Posterior vena cava (tissue), 2 donors: ENCODE measurements around the gene MFSD2B. TPM values are rescaled to one million over a fixed set of nuclear protein-coding genes. Genes with fewer than 3 reads are reported as not detected.
"Not testable (repeated sequence)": the region's sequence is repeated elsewhere in the genome, so short reads cannot be mapped to it uniquely, and the experiment has no call there.

ENCODE experiments used
- DNase-seq: peaks from one replicate; pipeline ENCODE4 v3.0.0-alpha.2; 2020; ENCODE audit warnings: low spot score
- intact Hi-C, 2 donors: fragments of 100-400 bp; cut with DNase I; formaldehyde crosslinking; loops; one replicate each; pipeline versions ENCODE4 v1.14.1 to v1.14.2; 2022 to 2023
- long read RNA-seq, 2 donors: library from polyadenylated mRNA; unstranded; transcript quantifications; one replicate each; pipeline ENCODE4 v2.0.0, GENCODE V29; 2020 to 2021
- total RNA-seq, 2 donors: library from RNA; stranded (reverse); fragmentation: NEBNext Ultra II Directional; extraction: Animal tissue kit (Norgen Biotek cat#: 25700); gene quantifications; one replicate each; pipeline ENCODE4 v1.2.1, GENCODE V29; 2021
- donor health status: DM: yes; HTN: yes; CAD: no.
- donor health status: DM: yes; HTN: yes; CAD: no.

MFSD2B gene, protein sequence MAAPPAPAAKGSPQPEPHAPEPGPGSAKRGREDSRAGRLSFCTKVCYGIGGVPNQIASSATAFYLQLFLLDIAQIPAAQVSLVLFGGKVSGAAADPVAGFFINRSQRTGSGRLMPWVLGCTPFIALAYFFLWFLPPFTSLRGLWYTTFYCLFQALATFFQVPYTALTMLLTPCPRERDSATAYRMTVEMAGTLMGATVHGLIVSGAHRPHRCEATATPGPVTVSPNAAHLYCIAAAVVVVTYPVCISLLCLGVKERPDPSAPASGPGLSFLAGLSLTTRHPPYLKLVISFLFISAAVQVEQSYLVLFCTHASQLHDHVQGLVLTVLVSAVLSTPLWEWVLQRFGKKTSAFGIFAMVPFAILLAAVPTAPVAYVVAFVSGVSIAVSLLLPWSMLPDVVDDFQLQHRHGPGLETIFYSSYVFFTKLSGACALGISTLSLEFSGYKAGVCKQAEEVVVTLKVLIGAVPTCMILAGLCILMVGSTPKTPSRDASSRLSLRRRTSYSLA
- total RNA-seq = not detected
- long read RNA-seq, donor 1 = 0 reads
- long read RNA-seq, donor 2, partial matches to known transcripts = 0 of 1 reads
- long read RNA-seq, donor 2, other reads (novel, unspliced or antisense) = 1 of 1 reads

DNA sequence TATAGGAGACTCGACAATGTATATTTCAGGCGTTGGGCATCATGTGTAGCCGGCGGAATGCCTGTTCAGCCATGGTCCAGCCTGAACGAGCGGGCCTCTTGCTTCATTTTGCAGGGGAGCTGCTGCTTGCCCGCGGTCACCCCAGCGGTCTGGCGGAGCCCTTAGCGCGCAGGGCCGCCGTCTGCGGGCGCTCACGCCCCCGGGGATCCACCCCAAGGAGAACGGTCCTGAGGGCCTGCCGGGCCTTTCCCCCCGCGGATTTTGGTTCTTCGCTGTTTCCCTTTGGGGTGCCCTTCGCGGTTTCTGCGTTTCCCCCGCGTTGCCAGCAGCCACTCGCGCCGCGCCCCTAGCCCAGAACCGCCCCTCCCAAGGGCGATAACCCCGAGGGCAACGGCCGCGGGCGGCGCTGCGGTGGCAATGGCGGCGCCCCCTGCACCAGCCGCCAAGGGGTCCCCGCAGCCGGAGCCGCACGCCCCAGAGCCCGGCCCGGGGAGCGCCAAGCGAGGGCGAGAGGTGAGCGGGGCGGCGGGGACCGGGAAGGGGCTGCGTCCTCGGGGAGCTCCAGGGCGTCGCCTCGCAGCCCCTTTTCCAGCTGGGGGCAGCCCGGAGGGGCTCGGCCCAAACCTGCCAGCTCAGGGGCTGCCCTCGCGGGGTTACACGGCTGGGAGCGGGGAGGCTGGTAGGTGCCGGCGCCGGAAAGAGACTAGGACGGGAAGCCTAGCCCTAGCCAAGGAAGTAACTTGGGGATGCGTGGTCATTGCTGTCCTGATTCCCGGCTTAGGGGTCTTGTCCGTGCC is at the start of gene MFSD2B:
TSS of gene MFSD2B (plus strand) at position 406 of the 797 bp plus-strand sequence. CDS start at position 418, 12 bp downstream.
- intact Hi-C loops = no loop called here
- DNase-seq = no peak

DNA sequence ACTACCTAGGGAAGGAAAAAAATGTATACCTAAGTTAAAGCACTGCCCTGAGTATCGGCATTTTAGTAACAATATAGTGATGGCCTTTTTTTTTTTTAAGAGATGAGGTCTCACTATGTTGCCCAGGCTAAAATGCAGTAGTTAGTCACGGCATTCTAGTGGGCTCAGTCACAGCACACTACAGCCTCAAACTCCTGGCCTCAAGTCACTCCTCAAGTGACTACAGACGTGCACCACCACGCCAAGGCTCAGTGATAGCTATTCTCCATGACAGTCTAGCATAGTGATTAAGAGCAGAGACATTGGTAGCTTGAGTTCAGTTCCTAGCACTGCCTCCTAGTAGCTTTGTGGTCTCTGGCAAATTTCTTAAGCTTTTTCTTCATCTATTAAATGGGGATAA is 42.0 kb upstream of the MFSD2B start:
- intact Hi-C loops = no loop called here
- no peak for DNase-seq

DNA sequence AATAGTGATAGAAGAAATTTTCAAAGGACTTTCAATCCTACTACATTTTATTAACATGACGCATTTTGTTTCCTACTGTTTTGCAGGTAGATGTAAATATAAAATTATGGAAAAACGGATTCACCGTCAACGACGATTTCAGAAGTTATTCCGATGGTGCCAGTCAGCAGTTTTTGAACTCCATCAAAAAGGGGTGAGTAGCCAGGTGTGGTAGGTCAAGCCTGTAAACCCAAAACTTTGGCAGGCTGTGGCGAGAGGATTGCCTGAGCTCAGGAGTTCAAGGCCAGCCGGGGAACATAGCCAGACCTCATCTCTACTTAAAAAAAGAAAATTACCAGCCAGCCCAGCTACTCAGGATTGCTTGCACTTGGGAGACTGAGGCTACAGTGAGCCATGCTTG is 33.0 kb upstream of the MFSD2B start:
- intact Hi-C loops = no loop called here
- no peak for DNase-seq

DNA sequence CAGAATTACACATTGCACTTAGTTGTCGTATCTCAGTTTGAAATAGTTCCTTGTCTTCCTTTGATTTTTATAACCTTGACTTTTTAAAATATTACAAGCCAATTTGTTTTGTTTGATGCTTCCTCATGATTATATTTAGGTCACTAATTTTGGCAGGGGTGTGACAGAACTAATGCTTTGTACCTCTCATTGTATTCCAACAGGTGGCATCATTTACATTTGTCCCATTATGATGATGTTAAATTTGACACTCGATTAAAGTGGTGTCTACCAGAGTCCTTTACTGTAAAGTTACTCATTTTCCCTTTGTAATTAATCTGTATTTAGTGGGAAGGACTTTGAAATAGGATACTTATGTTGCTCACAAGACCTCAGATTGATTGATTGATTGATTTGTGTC is 21.5 kb upstream of the MFSD2B start:
- no peak for DNase-seq
- intact Hi-C loops = no loop called here

DNA sequence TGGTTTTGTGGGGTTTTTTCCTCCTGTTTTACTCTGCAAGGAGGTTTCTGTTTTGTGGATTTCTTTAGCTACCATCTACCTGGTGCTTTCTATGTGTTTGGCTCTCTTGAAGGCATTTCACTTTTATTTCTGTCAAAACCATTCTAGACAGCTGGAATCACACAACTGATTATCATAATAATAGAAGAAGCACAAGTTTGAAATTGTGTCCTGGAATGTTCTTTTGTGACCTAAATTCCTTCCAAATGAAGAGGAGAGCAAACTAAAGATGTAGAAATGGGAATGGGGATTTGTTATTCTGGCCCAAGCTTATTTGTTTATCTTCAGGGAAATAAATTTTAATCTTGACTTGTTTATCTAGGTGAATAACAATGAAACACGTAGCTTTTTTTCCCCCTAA is 17.0 kb upstream of the MFSD2B start:
- intact Hi-C loops = no loop called here
- no peak for DNase-seq

DNA sequence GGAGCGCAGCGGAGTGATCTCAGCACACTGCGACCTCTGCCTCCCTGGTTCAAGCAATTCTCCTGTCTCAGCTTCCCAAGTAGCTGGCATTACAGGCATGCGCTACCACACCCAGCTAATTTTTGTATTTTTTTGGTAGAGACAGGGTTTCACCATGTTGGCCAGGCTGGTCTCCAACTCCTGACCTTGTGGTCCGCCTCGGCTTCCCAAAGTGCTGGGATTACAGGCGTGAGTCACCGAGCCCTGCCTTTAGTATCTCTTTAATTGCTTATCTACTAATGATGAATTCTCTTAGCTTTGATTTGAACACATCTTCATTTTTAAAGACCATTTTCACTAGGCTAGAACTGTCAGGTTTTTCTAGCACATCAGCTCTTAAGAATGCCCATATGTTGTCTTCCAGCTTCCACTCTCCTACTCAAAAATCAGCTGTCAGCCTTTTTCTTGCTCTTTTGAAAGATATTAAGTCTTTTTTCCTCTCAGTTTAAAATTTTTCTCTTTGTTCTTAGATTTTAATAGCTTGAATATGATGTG is 16.1 kb upstream of the MFSD2B start:
- no peak for DNase-seq
- intact Hi-C loops = no loop called here

DNA sequence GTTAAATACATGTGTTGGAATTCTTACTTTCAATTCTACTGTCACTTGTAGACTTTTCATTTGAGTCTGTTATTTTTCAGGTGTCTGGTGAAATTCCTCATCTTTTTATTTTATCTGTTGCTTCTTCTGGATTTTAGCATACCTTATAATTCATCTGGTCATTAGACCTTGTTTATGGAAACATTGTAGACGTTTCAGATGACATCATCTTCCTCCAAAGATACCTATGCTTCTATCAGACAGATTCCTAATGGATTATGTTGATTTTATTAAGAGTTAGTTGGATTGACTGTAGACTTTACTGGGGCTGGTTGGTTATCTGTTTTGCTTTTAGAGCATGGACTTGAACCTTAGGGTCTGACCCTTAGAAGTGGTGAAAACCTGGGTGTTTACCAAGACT is 15.3 kb upstream of the MFSD2B start:
- intact Hi-C loops = no loop called here
- no peak for DNase-seq

DNA sequence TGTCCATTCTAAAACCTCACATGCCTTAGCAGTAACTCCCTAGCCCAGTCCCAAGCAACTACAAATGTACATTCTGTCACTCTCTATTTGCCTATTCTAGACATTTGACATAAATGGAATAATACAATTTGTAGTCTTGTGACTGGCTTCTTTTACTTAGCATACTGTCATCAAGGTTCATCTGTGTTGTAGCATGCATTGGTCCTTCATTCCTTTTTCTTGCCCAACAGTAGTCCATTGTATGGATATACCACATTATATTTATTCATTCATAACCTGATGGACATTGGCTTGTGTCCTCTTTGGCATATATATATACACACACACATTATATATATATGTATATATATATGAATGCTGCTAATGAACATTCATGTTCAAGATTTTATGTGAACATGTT is 2.2 kb upstream of the MFSD2B start:
- intact Hi-C loops = loop anchor here in 1 of 2 donors (1.0 kb wide), 1 partner anchor 47 kb away; no protein-coding TSS in a partner anchor
- DNase-seq = no peak

DNA sequence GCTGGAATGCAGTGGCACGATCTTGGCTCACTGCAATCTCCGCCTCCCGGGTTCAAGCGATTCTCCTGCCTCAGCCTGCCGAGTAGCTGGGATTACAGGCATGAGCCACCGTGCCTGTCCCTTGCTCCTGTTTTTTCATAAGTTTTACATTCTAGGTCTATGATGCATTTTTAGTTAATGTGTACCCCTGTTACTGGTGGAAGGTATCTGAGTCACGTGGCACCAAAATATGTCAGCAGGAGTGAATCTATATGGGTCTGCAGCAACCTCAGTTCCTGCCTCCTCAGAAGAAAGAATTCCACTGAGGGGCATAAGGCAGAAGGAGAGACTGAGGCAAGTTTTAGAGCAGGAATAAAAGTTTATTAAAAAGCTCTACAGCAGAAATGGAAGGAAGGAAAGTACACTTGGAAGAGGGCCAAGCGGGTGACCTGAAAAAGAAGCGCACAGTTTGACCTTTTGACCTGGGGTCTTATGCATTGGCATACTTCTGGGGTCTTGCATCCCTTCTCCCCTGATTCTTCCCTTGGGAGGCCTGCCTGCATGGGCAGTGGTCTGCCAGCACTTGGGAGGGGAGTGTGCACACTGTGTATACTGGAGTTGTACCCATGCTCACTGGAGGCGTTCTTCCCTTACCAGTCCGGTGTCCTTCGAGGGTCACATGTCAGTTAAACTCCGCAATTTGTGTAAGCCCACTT is 1.1 kb upstream of the MFSD2B start:
- intact Hi-C loops = loop anchor here in 1 of 2 donors (1.0 kb wide), 1 partner anchor 45 kb away; no protein-coding TSS in a partner anchor
- no peak for DNase-seq

DNA sequence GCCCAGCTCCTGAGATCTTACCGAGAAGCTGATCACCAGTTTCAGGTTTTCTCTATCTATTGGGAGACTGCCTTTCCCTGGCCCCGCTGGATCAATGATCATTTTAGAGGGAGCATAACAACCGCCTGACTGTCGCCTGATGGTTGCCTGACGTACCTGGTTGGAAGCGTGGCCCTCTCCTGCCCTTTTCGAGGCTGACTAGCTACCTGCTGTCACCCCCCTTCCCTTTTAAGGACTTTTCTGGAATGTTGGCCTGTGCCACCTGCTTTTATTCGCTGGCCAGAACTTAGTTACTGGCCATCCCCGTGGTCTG is 562 bp upstream of the MFSD2B start:
- DNase-seq = no peak
- intact Hi-C loops = no loop called here

DNA sequence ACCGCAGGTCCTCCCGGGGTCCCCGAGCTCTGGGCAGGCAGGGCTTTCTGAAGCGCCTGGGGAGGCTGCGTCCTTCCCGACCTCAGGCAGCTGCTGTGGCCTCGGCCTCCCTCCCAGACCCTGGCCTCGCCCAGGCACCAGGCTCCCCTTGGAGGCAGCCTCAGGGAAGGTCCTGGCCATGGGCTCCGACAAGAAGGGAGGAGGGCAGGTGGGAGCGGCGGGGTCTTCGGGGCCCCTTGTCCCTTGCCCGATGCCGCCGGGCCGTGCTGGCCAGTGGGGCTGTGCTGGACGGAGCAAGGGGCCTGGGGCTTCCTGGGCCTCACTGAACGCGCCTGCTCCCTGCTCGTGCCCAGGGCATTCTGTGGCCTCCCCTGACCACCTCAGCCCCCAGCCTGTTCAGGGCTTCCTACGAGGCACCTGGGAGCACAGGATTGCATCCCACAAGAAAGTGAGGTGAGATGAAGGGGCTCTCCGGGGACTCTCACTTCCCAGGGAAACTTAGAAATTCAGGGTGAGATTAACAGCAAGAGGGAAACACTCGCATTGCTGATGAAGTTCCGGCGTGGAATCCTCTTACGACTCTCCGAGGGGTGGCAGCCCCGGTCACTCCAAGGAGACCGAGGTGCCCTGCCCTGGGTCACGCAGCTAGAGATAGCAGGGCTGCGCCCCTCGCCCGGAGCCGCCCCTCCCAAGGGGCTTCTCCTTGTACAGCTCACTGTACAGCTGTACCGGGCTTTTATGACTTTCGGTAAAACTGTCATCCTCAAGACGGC is 778 bp downstream of the MFSD2B start:
- DNase-seq = no peak
- intact Hi-C loops = no loop called here

DNA sequence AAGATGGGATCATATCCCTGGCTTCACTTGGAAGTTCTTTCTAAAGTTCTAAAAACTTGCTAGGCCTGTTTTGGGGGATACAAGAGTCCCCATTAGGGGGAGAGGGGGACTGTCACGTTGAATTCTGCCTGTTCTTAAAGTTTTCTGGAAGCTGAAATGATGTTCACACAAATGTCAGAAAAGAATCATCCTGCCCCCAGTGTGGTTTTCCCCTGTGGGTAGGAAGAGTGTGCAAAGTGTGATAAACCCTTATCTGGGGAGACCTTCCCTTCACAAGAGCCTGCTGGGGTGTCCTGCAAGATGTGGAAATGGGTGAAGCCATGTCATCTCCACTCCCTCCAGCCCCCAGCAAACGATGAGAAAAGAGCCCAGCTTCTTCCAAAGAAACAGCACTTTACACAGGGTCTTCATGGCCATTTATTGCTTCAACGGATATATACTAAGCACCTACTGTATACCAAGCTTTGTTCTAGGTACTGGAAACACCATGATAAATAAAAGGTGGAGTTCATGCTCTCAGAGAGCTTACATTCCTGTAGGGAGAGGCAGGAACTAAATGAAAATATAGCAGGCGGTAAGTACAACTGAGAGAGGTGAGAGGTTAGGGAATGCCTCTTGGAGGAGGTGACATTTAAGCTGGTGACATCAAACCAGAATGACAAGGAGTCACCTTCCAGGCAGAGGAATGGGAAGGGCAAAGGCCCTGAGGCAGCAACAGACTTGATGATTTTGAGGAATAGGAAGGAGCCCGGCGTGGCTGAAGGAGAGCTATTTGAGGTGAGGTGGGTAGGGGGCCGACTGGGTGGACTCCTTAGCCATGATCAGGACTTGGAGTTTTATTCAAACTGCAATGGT is 1.6 kb downstream of the MFSD2B start:
- intact Hi-C loops = no loop called here
- DNase-seq = no peak

DNA sequence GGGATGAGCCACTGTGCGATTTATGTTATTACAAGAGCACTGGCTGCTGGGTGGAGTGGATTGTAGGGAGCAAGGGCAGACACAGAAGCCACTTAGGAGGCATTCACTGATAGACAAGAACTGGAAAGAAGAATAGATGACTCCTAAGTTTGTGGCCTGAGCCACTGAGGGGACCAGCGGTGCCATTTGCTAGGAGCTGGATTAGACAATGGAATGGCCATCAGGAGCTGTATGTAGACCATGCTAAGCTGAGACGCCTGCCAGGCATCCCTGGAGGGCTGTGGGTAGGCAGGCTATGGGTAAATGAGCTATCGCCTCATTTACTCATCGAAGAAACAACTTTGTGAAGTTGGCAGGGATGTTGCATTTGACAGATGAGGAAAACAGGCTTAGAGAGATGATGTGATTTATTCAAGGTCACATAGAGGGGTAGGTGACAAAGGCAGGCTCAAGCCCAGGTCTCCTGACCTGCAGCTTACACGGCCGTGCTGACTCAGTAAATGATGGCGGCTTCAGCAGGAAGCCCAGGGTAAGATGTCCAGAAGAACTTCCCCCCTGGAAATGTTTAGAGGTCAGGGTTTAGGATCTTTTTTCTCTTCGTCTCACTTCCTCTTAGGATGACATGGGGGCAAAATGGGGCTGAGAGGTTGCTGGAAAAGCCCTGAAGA is 2.8 kb downstream of the MFSD2B start:
- no peak for DNase-seq
- intact Hi-C loops = no loop called here

DNA sequence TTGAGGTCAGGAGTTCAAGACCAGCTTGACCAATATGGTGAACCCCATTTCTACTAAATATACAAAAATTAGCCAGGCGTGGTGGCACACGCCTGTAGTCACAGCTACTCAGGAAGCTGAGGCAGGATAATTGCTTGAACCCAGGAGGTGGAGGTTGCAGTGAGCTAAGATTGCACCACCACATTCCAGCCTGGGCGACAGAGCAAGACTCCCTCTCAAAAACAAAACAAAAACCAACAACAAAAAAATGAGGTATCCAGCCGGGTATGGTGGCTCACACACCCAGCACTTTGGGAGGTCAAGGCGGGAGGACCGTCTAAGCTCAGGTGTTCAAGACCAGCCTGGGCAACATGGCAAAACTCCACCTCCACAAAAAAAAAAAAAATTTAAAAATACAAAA is 5.0 kb downstream of the MFSD2B start:
- DNase-seq, intact Hi-C loops: not testable (repeated sequence)

DNA sequence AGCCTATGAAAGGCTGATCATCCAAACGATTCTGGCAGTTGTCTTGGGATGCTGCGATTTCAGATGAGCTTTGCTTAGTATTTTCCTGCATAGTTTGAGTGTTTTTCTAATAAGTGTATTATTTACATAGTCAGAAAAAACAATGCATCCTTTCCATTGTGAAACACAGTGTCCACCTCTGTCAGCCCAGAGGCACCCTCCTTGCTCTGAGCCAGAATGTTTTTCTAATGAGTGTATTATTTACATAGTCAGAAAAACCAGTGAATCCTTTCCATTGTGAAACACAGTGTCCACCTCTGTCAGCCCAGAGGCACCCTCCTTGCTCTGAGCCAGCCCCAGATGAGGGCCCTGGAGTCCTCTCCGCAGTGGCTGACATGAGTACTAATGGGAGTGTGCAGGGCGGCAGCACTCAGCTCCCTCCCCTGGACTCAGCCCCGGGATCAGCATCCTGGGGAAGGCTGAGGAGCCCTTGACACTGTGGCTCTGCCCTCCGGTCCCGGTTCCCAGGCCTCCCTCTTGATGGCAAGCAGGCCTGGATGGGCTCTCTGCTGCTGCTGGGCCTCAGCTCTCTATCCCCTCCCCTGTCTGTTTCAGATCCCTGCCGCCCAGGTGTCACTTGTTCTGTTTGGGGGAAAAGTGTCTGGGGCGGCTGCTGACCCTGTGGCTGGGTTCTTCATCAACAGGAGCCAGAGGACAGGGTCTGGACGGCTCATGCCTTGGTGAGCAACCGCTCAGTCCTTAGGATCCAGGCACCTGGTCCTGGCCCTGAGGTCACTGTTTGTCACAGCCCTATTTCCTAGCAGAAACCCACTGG is 5.9 kb downstream of the MFSD2B start:
- no peak for DNase-seq
- intact Hi-C loops = no loop called here

DNA sequence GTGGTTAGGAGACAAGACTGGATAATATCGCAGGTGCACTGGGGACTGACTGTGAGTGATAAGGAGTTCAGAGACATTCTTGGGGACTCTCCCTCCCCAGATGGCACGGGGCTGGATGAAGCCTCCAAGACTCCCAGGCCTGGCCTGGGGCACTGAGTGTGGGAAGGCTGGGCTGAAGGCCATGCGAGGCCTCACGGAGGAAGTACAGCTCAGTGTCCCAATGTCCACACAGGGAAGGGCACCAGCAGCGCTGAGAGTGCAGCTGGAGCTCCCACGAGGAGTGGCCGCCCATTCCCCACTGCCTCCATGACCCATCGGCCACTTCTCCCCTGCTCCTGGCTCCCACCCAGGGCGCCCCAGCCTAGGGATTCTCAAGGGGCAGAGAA is 6.5 kb downstream of the MFSD2B start:
- DNase-seq = no peak
- intact Hi-C loops = no loop called here
